CD4-positive, alpha-beta T cell treated with Interleukin-2 at 100 ng/mL for 4 hours (primary cell): ENCODE data around the gene CHST13.

Experiments used
- DNase-seq: peaks from one replicate; pipeline ENCODE4 v3.0.0-alpha.2; 2020; ENCODE audit warnings: low spot score

Gene CHST13

DNA sequence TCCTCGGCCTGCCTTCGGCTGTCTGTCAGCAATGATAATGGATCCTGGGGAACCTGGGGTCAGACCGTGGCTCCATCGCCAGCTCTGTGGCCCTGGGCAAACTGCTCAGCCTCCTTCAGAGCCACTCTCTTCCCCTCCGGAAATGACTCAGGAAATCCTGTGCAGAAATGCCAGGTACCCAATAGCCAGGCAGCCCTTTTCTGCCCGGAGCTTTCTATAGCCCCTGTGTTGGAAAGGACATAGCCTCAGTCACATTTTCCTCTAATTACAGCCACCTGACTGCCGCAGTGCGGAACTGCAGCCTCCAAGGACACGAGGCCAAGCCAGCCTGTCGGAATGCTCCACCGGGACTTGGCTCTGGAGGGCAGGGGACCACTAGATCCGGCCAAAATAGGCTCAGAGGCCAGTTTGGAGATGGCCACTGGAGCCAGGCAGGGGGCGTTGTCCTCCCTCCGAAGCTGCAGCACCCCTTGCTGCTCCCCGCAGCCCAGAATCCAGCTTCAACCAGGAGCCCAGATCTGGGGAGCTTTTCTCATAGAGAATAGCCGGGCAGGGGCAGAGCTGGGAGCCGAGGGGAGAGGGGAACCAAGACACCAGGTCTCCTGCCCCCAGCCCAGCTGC lies 36.7 kb upstream of the CHST13 start:
- DNase-seq, result no peak

DNA sequence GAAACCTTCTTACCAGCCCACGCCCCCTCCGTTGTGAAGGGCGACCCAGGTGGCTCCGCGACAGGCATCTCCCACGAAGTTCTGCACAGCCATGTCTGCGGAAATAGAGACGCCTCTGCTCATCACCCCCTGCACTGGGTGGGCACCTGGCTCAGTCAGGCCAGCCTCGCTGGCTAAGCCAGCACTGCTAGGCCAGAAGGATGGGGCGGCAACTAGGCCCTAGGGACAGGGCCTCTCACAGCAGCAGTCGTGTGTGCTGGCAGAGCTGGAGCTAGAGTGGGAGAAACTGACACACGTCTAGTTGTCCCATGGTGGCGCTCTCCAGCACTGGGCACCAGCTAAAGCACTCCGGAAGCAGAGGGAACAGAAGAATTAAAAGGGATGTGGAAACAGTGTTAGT lies 35.8 kb upstream of the CHST13 start:
- DNase-seq, result no peak

DNA sequence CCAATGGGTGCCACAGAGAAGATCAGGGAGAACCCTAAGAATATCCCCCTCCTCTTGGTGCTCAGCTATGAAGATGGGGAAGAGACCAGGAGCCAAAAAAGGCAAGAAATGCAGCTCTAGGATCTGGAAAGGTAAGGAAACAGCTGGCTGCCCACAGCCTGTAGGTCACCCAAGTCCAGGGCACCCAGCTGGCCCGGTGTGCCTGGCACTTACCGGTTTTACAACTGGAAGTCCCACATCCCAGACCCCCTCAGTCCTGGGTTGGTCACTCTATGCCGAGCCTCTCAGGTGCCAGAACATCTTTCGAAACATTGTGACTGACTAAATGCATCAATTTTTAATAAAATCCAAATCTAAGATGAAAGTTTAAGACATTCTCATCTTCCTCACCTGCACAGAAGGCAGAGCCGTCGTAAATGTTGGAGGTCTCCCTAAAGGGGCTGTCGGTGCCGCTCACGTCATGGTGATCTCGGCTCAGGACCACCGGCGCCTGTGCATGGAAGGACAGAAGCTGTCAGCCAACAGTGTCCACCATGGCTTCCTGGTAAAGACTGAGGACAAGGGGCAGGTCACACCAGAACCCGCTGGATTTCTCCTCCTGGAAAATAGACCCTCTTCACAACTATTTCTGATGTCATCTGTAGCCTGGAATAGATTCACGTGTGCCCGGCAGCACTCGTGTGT lies 34.9 kb upstream of the CHST13 start:
- no peak for DNase-seq

DNA sequence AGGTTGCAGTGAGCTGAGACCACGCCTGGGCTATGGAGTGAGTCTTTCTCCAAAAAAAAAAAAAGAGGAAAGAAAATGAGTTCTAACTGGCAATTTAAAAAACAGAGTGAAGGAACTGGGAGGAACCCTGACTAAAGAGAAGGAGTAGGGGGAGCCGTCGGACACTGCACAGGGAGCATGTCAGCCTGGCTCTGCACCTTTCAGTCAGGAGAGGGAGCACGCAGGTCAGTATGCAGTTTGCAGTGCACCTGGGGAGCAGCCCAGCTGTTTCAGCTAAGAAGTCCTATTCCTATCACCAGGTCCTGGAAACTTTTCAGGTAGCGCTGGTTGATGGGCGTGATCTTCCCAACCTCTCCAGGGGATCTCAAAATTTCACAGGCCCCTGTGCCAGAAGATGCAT lies 33.3 kb upstream of the CHST13 start:
- DNase-seq, result no peak

DNA sequence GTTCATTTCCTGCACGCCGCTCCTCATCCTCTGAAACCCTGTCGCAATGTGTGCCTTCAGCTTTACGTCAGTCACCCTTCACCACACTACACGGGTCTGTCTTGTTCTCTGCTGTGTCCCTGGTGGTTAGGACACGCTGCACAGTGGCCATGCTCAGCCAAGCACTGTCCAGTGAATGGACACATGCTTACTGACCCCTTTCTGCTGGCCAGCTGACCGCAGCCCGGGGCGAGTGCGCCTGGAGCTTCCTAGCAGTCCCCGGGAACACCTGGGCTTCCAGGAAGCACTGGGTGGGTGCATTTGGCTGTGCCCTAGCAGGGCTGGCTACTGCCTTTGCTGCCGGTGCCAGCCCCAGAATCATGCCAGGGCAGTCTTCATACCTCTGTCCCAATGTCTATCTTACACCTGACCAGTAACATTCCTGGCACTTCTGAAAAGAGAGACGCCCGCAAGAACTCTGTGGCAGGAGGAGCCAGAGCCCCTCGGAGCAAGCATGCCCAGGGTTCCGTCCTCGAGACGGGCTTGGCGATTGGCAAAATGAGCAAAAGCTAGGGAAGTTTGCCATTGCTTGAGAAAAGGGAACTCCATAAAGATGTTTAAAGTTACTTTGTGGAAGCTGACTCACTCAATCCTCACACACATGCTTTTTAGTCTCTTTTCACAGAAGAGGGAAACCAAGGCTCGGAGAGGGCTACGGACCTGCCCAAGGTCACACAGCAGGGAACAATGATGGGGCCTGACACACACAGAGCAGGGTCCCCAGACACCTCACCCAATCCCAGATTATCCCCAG lies 32.5 kb upstream of the CHST13 start:
- DNase-seq, result no peak

DNA sequence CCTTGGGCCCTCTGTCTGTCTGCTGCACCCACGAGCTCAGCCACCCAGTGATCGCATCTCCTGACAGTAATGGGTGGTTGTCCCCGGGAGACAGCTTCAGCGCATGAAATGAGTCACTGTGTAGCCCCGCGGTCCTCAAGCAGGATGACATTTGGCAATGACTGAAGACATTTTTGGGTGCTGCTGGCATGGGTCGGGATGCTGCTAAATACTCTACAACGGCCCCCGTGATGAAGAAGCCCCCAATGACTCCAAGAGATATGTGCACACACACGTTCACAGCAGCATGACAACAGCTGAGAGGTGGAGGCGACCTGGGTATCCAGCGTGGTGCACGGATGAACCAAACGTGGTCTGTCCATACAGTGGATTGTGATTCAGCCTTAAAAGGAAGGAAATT lies 30.9 kb upstream of the CHST13 start:
- DNase-seq, result no peak

DNA sequence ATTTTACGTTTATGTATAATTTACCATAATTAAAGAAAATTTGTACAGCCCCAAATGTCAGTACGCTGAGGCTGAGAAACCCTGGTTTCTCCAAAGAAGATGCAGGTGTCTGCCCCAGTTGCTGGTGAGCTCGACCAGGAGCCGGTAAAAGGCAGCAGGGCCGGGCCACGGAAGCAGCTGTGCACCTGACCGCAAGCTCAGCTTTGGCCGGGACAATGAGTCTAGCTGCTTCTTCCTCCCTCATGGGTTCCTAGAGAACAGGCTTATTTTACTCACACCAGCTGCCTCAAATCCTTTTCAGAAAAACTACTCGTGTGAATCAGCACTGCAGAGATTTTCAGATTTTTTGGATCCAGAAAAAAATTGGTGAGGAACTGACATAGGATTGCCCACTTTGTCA lies 30.2 kb upstream of the CHST13 start:
- DNase-seq, result no peak

DNA sequence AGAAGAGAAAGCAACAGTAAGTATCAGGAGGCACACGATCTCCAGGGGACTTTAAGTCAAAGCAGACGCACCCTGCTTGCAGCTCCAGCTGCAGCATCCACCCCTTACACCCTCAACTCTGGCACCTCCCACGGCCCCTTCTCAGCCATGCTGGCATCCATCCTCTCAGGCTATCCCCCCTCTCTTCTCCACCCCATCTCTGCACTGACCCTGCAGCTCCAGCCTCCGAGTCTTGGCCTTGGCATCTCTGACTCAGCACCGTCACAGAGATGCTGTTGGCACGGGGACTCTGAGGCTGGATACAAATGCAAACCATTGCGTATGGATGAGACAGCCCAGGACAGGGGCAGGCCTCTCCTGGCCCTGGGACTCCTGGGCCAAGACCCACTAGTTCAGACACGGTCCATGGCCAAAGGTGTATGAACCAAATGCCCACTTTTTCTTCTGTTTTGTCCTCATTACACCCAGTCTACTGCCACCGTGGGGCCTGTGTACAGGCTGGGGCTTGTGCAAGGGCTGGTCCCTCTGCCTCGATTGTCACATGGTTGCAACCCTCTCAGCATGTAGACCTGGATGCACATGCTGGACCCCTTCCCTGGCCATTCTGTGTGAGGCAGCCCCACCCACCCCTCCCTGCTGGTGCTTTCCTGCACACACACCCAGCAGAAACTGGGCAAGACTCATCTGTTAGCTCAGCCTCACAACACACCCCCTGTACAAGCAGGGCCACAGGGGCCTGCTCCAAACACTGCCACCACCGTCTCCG lies 29.6 kb upstream of the CHST13 start:
- no peak for DNase-seq

DNA sequence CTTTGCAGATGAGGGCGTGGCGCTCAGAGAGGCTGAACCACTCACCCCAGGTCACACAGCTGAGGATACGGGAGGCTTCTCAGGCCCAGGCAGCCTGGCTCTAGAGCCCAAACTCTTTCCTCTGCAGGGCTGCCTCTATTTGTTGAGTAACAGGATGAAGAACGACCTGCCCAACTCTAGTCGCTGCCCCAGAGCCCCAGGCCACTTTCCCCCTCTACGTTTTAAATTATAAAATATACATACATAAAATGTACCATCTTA lies 29.1 kb upstream of the CHST13 start:
- no peak for DNase-seq

DNA sequence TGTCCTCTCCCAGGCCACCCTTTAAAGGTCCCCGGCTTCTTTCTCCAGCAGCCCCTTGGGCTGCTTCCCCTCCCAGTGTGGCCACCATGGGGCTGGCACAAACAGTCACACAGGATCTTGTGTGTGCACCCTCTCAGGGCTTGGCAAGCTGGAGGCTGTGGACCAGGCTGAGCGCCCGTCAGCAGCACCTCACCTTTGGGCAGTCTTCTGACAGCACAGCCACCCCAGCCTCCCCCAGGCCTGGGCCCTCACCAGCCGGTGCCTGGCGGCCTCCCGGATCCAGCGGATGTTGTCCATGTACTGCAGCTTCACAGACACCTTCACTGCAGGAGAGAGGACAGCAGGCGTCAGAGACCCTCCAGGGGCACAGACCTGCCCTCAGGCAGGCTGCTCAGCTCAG lies 28.2 kb upstream of the CHST13 start:
- no peak for DNase-seq

DNA sequence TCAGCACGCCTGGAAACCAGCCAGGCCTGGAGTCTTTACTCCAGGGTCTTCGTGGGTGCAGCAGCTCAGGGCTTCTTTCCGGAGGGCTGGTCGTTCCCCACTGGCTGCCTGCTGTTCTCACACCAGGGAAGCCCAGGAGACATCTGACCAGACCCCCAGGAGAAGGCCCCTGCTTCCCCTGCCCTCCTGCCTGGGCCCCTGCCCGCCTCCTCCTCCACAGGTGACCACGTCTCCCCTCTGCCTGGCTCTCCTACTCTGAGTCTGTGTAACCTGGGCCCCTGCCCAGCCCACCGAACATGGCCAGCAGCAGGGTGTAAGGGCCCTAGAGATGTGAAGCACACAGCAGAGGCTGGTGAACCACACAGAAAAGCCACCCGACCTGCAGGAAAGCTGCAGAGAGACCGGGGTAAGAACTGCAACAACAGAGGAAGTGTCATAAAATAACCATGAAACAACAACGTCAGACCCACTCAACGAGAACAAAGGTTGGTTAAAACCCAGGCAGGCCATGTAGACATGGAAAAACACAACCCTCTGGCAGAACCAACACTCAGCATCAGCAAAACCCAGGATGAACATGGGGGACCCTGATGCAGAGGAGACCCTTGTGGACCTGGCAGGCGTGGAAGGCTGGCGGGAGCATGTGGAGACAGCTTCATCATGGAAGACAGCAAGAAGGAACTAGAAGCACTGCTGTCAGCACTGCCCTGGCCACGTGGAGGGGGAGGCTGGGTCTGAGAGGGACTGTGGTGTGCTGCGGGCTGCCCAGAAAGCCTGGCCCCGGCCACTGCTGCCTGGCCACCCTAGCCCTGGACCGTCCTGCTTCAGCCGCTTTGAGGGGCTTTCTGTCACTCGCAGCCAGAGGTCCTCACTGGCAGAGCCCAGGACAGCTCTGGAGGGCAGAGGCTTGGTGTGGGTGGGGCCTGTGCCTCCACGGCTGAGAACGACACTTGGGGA lies 26.8 kb upstream of the CHST13 start:
- no peak for DNase-seq

DNA sequence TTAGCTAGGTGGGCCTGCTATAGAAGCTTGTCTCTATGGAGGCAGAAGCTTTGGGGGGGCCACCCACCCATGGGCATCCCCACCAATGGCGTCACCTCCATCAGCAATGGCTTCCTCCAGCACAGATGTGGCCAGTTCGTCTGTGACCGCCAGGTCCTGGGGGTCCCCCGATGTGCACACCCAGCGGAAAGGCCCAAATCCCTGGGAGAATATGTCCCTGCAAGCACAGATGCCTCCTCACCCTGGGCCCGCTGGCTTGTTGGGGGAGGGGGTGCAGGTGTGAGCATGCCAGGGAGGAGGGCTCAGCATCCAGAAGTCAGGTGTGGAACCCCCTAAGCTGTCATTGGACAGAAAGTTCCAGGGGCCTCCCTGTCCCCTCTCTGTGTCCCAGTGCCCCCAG lies 26.0 kb upstream of the CHST13 start:
- no peak for DNase-seq

DNA sequence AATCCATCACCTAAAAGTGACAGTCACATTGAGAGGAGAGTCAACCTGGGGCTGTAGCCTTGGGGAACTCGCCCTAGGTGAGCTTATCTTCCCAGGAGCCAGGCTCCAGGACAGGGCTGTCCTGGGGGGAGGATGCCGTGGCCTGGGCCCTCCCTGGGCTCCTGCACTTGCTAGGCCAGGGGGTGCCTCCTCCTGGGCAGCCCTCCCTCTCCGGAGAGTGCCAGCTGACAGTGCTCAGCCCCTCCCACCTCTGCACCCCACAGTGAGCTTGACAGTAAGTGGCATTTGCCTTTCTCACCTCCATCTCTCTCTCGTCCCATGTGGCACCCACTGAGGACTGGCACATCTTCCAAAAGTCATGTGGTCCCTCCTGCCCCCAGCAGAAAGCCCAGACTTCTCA lies 25.5 kb upstream of the CHST13 start:
- no peak for DNase-seq

DNA sequence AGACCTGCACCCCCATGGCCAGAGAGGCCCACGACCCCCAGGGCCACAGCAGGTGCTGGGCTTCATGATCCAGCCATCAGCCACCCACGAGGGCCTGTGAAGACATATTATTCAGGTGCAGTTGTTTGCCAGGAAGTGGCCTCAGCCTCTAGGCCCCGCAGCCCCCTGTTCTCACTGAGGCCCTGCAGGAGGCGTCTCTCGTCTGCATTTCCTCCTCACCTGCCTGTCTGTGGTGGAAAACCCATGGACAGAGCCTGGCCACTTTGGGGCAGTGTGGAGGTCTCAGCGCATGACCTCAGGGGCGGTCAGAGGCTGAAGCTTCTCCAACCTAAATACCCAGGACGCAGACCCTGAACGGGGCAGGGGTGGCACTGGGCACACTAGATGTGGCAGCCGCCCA lies 25.0 kb upstream of the CHST13 start:
- no peak for DNase-seq

DNA sequence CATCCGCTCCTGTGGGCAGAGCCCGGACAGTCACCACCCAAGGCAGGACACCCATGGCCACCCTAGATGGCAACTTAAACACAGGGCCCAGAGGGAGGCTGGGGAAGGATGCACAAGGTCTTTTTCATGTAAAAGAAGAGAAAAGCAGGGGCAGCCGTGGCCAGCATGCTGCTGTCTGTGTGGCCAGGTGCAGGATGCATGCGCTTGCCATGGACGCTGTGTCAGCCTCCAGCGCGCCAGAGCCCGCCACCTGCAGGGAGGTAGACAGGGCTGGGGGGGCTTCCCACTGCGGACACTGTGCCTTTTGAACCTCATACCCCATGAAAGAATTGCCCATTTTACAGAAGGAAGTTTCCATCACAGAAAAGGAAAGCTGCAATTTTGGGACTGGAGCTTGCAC lies 24.6 kb upstream of the CHST13 start:
- no peak for DNase-seq

DNA sequence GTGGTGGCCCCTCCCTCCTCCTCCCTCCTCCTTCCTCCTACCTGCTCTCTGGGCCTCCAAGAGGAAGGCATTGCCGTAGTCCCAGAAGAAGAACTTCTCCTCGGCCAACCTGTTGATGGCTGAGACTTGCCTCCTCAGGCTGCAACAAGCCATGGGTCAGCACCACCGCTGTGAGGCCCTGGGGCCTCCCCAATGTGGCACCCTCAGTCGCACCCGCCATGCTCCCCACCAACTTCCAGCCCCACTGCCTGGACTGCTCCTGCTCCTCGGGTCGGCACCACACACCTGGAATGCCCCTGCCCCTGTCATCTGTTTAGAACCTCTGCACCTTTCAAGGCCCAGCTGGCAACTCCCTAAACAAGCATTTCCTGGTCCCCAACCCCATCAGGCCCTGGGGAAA lies 23.9 kb upstream of the CHST13 start:
- DNase-seq, result no peak

DNA sequence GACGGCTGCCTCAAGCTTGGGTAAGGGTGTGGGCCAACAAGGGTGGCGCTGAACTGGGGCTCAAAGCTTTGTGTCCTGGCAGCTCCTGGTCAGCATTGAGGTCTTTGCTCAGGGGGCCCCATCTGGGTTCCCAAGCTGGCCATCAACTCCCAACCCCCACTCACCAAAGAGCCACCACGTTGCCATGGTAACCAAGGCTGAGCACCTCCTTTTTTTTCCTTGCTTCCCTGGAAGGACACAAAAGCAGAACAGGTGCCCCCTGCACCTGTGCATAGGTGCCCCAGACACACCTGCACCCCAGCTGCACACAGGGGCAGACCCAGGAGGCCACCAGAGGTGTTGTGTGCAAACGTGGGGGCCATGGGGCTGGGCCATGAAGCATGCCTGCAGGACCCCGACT lies 22.9 kb upstream of the CHST13 start:
- DNase-seq, result no peak

DNA sequence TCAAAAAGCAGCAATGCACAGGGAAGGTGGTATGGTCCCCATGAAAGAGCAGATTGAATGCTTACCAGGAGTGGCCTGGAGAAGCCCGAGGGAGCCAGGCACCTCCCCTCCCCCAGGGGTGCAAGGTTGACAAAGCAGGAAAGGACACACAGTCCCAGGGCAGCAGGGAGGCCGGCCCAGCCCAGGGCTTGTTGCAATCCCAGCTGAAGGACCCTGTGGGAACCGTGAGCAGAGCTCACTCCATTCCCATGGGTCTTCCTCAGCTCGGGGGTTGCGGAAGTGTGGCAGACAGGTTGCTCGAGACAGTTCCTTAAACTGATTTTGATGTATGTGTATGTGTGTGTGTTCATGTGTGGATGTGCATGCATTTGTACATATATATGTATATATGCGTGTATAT lies 22.2 kb upstream of the CHST13 start:
- no peak for DNase-seq

DNA sequence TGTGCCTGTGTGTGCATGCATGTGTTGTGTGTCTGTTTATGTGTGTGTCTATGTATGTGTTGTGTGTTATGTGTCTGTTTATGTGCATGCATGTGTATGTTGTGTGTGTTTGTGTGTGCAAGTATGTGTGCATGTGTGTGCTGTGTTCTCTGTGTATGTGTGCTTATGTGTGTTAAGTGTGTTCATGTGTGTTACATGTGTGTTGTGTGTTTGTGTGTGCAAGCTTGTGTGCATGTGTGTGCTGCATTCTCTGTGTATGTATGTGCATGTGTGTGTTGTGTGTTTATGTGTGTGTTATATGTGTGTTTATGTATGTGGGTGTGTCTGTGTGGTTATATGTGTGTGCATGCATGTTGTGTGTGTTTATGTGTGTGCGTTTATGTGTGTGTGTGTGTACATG lies 21.3 kb upstream of the CHST13 start:
- no peak for DNase-seq

DNA sequence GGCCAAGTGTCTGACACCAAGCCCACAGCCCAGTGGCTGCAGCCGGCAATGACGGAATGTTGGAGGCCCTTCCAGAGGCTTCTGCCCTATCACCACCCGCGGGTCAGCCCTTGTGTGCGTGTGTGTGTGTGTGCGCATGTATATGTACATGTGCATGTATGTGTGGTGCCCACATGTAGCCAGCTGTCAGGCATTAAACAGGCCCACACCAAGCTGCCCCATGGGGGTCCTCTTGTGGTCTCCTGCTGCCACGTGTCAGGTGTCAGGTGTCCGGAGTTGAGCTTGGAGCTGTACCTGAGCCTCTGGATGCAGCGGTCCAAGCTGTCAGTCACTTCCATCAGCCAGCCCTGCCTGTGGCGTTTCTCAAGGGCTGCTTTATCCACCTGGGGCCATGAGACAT lies 20.3 kb upstream of the CHST13 start:
- no peak for DNase-seq

DNA sequence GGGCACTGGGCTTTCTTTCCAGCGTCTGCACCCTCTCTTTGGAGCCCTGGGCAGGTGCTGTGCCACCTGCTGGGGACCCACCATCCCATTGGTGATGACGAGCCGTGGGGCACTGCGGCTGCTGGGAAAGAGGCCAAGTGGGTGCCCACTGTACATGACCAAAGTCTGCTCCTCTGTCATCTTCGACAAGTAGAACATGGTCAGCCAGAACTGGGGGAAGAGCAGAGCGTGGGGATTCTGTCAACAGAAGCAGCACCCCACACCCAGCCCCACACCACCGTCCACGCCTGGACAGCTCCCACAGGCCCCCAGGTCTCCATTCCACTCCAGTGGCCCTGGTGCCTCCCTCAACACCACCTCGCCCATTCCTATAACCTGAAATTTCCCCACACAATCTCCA lies 16.1 kb upstream of the CHST13 start:
- DNase-seq, result no peak

DNA sequence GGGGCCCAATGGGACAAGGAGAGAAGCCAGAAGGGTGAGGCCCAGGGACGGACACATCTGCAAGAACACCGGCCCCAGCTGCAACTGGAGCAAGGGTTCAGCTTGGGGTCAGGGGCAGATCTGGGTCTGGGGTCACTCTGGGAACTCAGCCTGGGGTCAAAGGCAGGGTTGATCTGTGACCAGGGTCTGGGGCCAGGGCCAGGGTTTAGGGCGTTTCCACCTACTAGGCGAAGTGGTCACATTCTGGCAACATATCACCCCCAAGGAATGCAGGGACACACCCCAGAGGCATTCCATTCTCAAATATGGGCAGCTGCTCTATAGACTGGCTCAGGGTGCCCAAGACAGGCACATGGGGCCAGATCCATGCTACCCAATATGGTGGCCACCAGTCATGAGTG lies 15.4 kb upstream of the CHST13 start:
- no peak for DNase-seq
